CD4-positive, alpha-beta T cell treated with Interleukin-17A for 4 hours (primary cell): Measurements from ENCODE around the gene TMEM187.
"Not testable (repeated sequence)": the region's sequence is repeated elsewhere in the genome, so short reads cannot be mapped to it uniquely, and the experiment has no call there.

Experiments used
- DNase-seq: peaks from one replicate; pipeline ENCODE4 v3.0.0-alpha.2; 2020; ENCODE audit warnings: mixed read lengths

TMEM187 gene

GRCh38 chrX:153973127-153974002, 811 bp downstream of the TMEM187 start:
- no peak for DNase-seq

DNA sequence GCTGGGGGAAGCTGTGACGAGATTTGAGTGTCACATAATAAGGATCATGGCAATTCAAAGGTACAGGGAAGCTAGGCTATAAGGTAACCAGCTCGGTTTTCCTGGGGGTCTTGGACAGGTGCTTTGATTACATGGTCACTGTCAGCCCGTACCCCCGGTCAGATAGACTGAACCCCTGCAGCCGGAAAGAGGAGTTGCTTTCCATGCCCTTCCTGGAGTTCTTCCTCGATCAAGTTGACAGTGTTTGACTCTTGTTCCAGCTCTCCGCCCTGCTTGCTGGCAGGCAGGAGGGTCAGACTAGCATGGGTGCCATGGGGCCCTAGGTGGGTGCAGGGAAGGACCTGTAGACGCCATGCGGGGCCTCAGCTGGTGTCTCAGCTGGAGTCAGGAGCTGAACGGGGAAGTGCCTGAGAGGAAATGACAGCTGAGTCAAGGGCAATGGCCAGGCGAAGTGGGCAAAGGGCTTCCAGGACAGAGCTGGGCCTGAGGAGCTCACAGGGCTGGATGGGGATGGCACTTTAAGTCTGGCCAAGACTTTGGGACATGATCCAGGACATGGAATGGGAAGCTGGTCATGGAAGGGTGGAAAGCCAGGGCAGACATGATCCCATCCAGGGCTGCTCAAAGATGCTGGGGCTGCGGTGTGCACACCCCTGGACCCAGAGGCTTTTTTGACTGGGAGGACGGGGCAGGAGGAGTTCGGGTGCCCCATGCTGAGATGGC, 1.6 kb downstream of the TMEM187 start:
- no peak for DNase-seq

GRCh38 chrX:153974726-153975286, 2.3 kb downstream of the TMEM187 start:
- no peak for DNase-seq

GRCh38 chrX:153980394-153980793, 7.8 kb downstream of the TMEM187 start:
- not testable (repeated sequence) for DNase-seq

GRCh38 chrX:153981231-153981630, 8.7 kb downstream of the TMEM187 start:
- DNase-seq, result no peak

GRCh38 chrX:153981771-153982533, 9.4 kb downstream of the TMEM187 start:
- DNase-seq, result peak; percentile 80

DNA sequence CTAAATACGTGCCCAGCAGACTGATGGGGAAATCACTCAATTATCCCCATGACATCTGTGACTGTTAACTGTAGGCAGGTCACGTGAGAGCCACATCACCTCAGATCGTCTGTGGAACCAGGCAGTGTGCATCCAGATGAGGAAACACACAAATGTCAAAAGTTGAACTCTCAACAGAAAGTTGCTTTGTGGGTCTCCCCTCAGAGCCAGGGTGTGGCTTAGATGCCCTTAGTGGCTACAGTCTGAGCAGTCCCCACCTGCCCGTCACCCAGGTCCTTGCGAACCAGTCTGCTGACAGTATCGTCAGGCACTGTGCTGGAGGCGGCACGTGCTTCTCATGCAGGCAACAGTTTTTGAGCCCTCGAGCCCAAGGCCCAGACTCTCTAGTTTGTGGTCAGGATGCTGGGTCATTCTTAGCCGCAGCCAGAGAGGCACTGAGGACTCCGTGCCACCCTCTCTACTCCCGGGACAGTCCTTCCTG, 10.8 kb downstream of the TMEM187 start:
- peak; percentile 33 for DNase-seq

- peak; percentile 35 for DNase-seq
Observed at GRCh38 chrX:153984351-153985178, 12.0 kb downstream of the TMEM187 start.

GRCh38 chrX:153988493-153988892, 15.9 kb downstream of the TMEM187 start:
- no peak for DNase-seq

GRCh38 chrX:153989973-153990655, 17.6 kb downstream of the TMEM187 start:
- DNase-seq, result peak; percentile 41

DNA sequence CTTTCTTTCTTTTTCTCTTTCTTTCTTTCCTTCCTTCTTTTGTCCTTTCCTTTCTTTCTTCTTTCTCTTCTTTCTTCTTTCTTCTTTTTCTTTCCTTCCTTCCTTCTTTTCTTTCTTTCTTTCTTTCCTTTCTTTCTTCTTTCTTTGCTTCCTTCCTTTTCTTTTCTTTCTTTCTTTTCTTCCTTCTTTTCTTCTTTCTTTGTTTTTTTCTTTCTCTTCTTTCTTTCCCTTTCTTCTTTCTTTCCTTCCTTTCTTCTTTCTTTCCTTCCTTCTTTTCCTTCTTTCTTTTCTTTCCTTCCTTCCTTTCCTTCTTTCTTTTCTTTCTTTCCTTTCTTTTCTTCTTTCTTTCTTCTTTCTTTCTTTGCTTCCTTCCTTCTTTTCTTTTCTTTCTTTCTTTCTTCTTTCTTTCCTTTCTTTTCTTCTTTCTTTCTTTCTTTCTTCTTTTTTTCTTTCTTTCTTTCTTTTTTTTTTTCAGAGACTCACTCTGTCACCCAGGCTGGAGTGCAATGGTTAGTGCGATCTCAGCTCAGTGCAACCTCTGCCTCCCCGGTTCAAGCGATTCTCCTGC, 18.5 kb downstream of the TMEM187 start:
- no peak for DNase-seq

- no peak for DNase-seq
Observed at GRCh38 chrX:153992180-153992579, 19.6 kb downstream of the TMEM187 start.

- DNase-seq, result no peak
Observed at GRCh38 chrX:153993079-153993478, 20.5 kb downstream of the TMEM187 start.

DNA sequence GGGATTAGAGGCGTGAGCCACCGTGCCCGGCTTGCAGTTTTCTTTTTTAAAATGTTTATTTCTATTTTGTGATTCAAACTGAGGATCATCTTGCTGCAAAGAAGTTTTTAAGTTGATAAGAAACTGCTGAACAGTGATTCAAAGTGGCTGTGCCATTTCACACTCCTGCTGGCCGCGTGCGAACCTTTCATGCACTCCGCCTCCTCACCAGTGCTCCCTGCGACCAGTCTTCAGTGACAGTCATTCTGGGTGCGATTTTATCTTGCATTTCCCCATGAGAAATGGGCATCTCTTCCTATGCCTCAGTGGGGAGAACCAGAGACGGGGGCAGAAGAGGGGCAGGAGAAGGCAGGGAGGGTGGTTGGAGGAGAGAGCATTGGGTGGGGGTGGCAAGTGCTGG, 21.4 kb downstream of the TMEM187 start:
- DNase-seq, result no peak

- DNase-seq, result not testable (repeated sequence)
Observed at GRCh38 chrX:153994398-153994797, 21.8 kb downstream of the TMEM187 start.

DNA sequence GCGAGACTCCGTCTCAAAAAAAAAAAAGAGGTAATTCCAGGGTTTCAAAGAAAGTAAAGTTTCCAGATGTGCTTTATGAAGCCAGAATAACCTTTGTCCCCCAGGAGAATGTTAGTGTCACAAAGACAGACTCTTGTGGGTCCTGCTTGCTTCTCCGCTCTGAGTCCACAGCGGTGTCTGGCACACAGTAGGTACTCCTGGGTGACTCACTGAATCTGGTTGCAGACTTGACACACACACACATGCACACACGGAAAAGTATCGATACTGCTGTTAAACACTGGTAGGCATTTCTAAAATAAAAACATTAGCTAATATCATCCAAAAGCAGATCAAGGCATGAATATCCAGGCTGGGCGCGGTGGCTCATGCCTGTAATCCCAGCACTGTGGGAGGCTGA, 22.9 kb downstream of the TMEM187 start:
- DNase-seq, result no peak

GRCh38 chrX:153999359-154000037, 26.9 kb downstream of the TMEM187 start:
- DNase-seq, result no peak

GRCh38 chrX:154000051-154000450, 27.5 kb downstream of the TMEM187 start:
- no peak for DNase-seq

DNA sequence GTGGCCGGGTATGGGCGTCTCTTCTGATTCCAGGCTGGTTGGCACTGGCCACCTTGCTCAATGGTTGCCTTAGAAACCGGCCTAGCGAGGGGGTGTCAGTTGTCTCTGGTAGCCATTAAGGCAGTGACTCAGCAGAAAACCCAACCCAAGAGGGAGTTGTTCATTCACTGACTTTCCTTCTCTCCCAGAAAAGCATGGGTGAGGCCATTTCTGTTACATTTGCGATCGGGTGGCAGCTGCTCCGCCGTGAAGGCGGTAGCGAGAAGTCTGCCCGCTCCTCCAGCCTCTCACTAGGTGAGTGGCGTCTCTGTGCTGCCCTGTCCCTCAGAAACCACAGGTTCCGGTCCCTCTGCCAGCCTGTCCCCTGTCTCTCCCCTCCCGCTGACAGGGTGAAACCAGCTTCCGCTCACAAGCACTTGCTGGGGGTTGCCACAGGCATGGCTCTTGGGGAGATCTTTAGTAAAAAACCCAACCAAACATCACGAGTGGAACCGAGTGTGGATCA, 29.7 kb downstream of the TMEM187 start:
- DNase-seq, result peak; percentile 59

- DNase-seq, result no peak
Observed at GRCh38 chrX:154004315-154004714, 31.8 kb downstream of the TMEM187 start.
